BLaER1 (cell line): ENCODE measurements around the gene TBC1D1.

Source experiments
- H3K27ac ChIP-seq: shearing (Covaris generic); formaldehyde crosslinking; 2 replicates; pipeline ENCODE4 v1.8.1; 2022
- H3K27me3 ChIP-seq: shearing (Covaris generic); formaldehyde crosslinking; 2 replicates; pipeline ENCODE4 v1.8.1; 2022
- H3K36me3 ChIP-seq: shearing (Covaris generic); formaldehyde crosslinking; 2 replicates; pipeline ENCODE4 v1.8.1; 2022
- H3K4me1 ChIP-seq: shearing (Covaris generic); formaldehyde crosslinking; 2 replicates; pipeline ENCODE4 v1.8.1; 2022
- H3K4me2 ChIP-seq: shearing (Covaris generic); formaldehyde crosslinking; 2 replicates; pipeline ENCODE4 v1.8.1; 2022
- H3K4me3 ChIP-seq: shearing (Covaris generic); formaldehyde crosslinking; 2 replicates; pipeline ENCODE4 v1.8.1; 2022
- H3K9ac ChIP-seq: shearing (Covaris generic); formaldehyde crosslinking; 2 replicates; pipeline ENCODE4 v1.8.1; 2022
- H3K9me3 ChIP-seq: shearing (Covaris generic); formaldehyde crosslinking; 2 replicates; pipeline ENCODE4 v1.8.1; 2022
- H4K20me1 ChIP-seq: shearing (Covaris generic); formaldehyde crosslinking; 2 replicates; pipeline ENCODE4 v1.8.1; 2022
- Cebpa-rat ChIP-seq: shearing (Covaris generic); IDR thresholded peaks from 2 replicates; pipeline ENCODE4 v1.8.1; 2022

The TBC1D1 gene

GRCh38 chr4:38132843-38133662 is 242.2 kb downstream of the TBC1D1 start:
- Histone ChIP-seq H3K27ac (no peak overlapping the region), H3K9ac (no peak overlapping the region), H3K4me1 (peaks cover 45% of the 10 kb centered on the region)

GRCh38 chr4:38133711-38134480 is 243.0 kb downstream of the TBC1D1 start:
- H4K20me1 ChIP-seq, result no peaks in the 10 kb centered on the region
- TF ChIP-seq Cebpa-rat, result no peak
- no peaks in the 10 kb centered on the region for H3K9me3 ChIP-seq
- H3K4me2 ChIP-seq, result no peak overlapping the region
- H3K4me3 ChIP-seq, result no peak overlapping the region
- peaks cover 36% of the 10 kb centered on the region for H3K4me1 ChIP-seq
- no peak overlapping the region for H3K27ac ChIP-seq
- no peaks in the 10 kb centered on the region for H3K27me3 ChIP-seq
- H3K9ac ChIP-seq, result no peak overlapping the region
- peaks cover 75% of the 10 kb centered on the region for H3K36me3 ChIP-seq

More at GRCh38 chr4:38132843-38133662, 242.2 kb downstream of the TBC1D1 start:
- no peak for TF ChIP-seq Cebpa-rat
- Histone ChIP-seq H3K36me3 (peaks cover 75% of the 10 kb centered on the region), H3K9me3 (no peaks in the 10 kb centered on the region), H4K20me1 (no peaks in the 10 kb centered on the region), H3K4me3 (no peak overlapping the region), H3K27me3 (no peaks in the 10 kb centered on the region), H3K4me2 (peak overlapping the region; percentile 59)

GRCh38 chr4:38135201-38135600 is 244.3 kb downstream of the TBC1D1 start:
- no peaks in the 10 kb centered on the region for H3K27me3 ChIP-seq
- H3K4me2 ChIP-seq, result no peak overlapping the region
- no peak for TF ChIP-seq Cebpa-rat
- peaks cover 79% of the 10 kb centered on the region for H3K36me3 ChIP-seq
- H3K4me3 ChIP-seq, result no peak overlapping the region
- no peaks in the 10 kb centered on the region for H4K20me1 ChIP-seq
- H3K27ac ChIP-seq, result no peak overlapping the region
- no peaks in the 10 kb centered on the region for H3K9me3 ChIP-seq
- no peak overlapping the region for H3K9ac ChIP-seq
- peaks cover 32% of the 10 kb centered on the region for H3K4me1 ChIP-seq

GRCh38 chr4:38136604-38137003 is 245.7 kb downstream of the TBC1D1 start:
- Histone ChIP-seq H3K4me3 (no peak overlapping the region), H3K9me3 (no peaks in the 10 kb centered on the region), H3K36me3 (peaks cover 79% of the 10 kb centered on the region), H3K27ac (no peak overlapping the region), H3K4me1 (peaks cover 18% of the 10 kb centered on the region), H4K20me1 (no peaks in the 10 kb centered on the region), H3K4me2 (no peak overlapping the region), H3K27me3 (no peaks in the 10 kb centered on the region), H3K9ac (no peak overlapping the region)
- TF ChIP-seq Cebpa-rat, result no peak

GRCh38 chr4:38137080-38137479 is 246.2 kb downstream of the TBC1D1 start:
- no peaks in the 10 kb centered on the region for H4K20me1 ChIP-seq
- no peak overlapping the region for H3K9ac ChIP-seq
- peaks cover 79% of the 10 kb centered on the region for H3K36me3 ChIP-seq
- H3K27me3 ChIP-seq, result no peaks in the 10 kb centered on the region
- no peak overlapping the region for H3K27ac ChIP-seq
- no peaks in the 10 kb centered on the region for H3K9me3 ChIP-seq
- H3K4me3 ChIP-seq, result no peak overlapping the region
- no peak overlapping the region for H3K4me2 ChIP-seq
- TF ChIP-seq Cebpa-rat, result no peak
- peaks cover 14% of the 10 kb centered on the region for H3K4me1 ChIP-seq

GRCh38 chr4:38138363-38138762 is 247.5 kb downstream of the TBC1D1 start:
- TF ChIP-seq Cebpa-rat, result no peak
- H3K4me1 ChIP-seq, result 0 out of 2 replicates have a peak, but pooled peaks cover under 1% of the 10 kb centered on the region
- H3K9me3 ChIP-seq, result no peaks in the 10 kb centered on the region
- no peak overlapping the region for H3K4me3 ChIP-seq
- H3K9ac ChIP-seq, result no peak overlapping the region
- no peak overlapping the region for H3K27ac ChIP-seq
- H4K20me1 ChIP-seq, result no peaks in the 10 kb centered on the region
- H3K27me3 ChIP-seq, result no peaks in the 10 kb centered on the region
- H3K36me3 ChIP-seq, result peaks cover 72% of the 10 kb centered on the region
- H3K4me2 ChIP-seq, result no peak overlapping the region

GRCh38 chr4:38139187-38139586 is 248.3 kb downstream of the TBC1D1 start:
- Histone ChIP-seq H3K9me3 (no peaks in the 10 kb centered on the region), H3K9ac (no peak overlapping the region), H3K36me3 (peaks cover 64% of the 10 kb centered on the region), H4K20me1 (no peaks in the 10 kb centered on the region), H3K4me2 (no peak overlapping the region), H3K27ac (no peak overlapping the region), H3K4me1 (no peaks in the 10 kb centered on the region), H3K4me3 (no peak overlapping the region), H3K27me3 (no peaks in the 10 kb centered on the region)
- TF ChIP-seq Cebpa-rat, result no peak

- H3K4me1 ChIP-seq, result peaks cover 11% of the 10 kb centered on the region
- TF ChIP-seq Cebpa-rat, result no peak
- H3K36me3 ChIP-seq, result peaks cover 50% of the 10 kb centered on the region
- H3K4me3 ChIP-seq, result no peak overlapping the region
- no peaks in the 10 kb centered on the region for H3K27me3 ChIP-seq
- no peaks in the 10 kb centered on the region for H4K20me1 ChIP-seq
- no peaks in the 10 kb centered on the region for H3K9me3 ChIP-seq
- H3K4me2 ChIP-seq, result no peak overlapping the region
- H3K9ac ChIP-seq, result no peak overlapping the region
- no peak overlapping the region for H3K27ac ChIP-seq
Observed at GRCh38 chr4:38140643-38141203, 249.8 kb downstream of the TBC1D1 start.

- no peak overlapping the region for H3K27ac ChIP-seq
- no peaks in the 10 kb centered on the region for H3K9me3 ChIP-seq
- no peak overlapping the region for H3K4me3 ChIP-seq
- no peaks in the 10 kb centered on the region for H3K27me3 ChIP-seq
- no peaks in the 10 kb centered on the region for H4K20me1 ChIP-seq
- no peak for TF ChIP-seq Cebpa-rat
- H3K4me2 ChIP-seq, result no peak overlapping the region
- peaks cover 11% of the 10 kb centered on the region for H3K4me1 ChIP-seq
- H3K9ac ChIP-seq, result no peak overlapping the region
- H3K36me3 ChIP-seq, result peaks cover 39% of the 10 kb centered on the region
Observed at GRCh38 chr4:38141808-38142500, 251.1 kb downstream of the TBC1D1 start.
